ENCODE results near the gene LRCOL1.
A peak's percentile ranks its signal among the peaks of the same experiment; 100 is the strongest.

Gene LRCOL1

GRCh38 chr12:132556216-132556615 lies 54.2 kb downstream of the LRCOL1 start:
- peaks cover 0 to under 1% (median 0%) of the 10 kb centered on the region in 11 experiments; a peak in 3 of 22 replicates for H3K27me3 ChIP-seq
- H3K9me3 ChIP-seq (replicated peaks in 1 of 11), result no peaks in the 10 kb centered on the region
- no peak for TF ChIP-seq Cebpa-rat (IDR thresholded peaks at IDR 0.05)
- peak overlapping the region; percentile 11 to 100 (median 98); a peak in 20 of 22 replicates for H3K4me2 ChIP-seq
- H3K27ac ChIP-seq, result peak overlapping the region in 7 of 11 experiments; percentile 94 to 98 (median 96); a peak in 14 of 22 replicates
- peaks cover 7 to 72% (median 21%) of the 10 kb centered on the region in 11 experiments; a peak in 20 of 22 replicates for H4K20me1 ChIP-seq
- H3K4me3 ChIP-seq, result peak overlapping the region in 1 of 10 experiments; percentile 15; a peak in 1 of 20 replicates
- H3K4me1 ChIP-seq, result peaks cover 39 to 90% (median 84%) of the 10 kb centered on the region in 10 experiments
- peaks cover 0 to 19% (median 4%) of the 10 kb centered on the region in 11 experiments; a peak in 6 of 22 replicates for H3K36me3 ChIP-seq
- H3K9ac ChIP-seq, result peak overlapping the region in 7 of 11 experiments; percentile 40 to 100 (median 98); a peak in 13 of 22 replicates

- peaks cover 0 to 6% (median 0%) of the 10 kb centered on the region in 11 experiments; a peak in 3 of 22 replicates for H3K27me3 ChIP-seq
- H4K20me1 ChIP-seq, result peaks cover 5 to 72% (median 21%) of the 10 kb centered on the region in 11 experiments; a peak in 16 of 22 replicates
- H3K9ac ChIP-seq, result peak overlapping the region in 7 of 11 experiments; percentile 18 to 100 (median 98); a peak in 14 of 22 replicates
- H3K36me3 ChIP-seq, result peaks cover 0 to 19% (median 4%) of the 10 kb centered on the region in 11 experiments; a peak in 6 of 22 replicates
- H3K9me3 ChIP-seq (replicated peaks in 1 of 11), result no peaks in the 10 kb centered on the region
- peak overlapping the region in 7 of 11 experiments; percentile 94 to 98 (median 96); a peak in 15 of 22 replicates for H3K27ac ChIP-seq
- peak overlapping the region in 1 of 10 experiments; percentile 15; a peak in 1 of 20 replicates for H3K4me3 ChIP-seq
- peak overlapping the region; percentile 11 to 100 (median 98); a peak in 20 of 22 replicates for H3K4me2 ChIP-seq
- H3K4me1 ChIP-seq, result peaks cover 34 to 90% (median 89%) of the 10 kb centered on the region in 10 experiments
- no peak for TF ChIP-seq Cebpa-rat (IDR thresholded peaks at IDR 0.05)
Observed at GRCh38 chr12:132555686-132556085, 54.7 kb downstream of the LRCOL1 start.

- peak overlapping the region in 6 of 11 experiments; percentile 18 to 100 (median 98); a peak in 11 of 22 replicates for H3K9ac ChIP-seq
- peak overlapping the region; percentile 37 to 100 (median 98); a peak in 21 of 22 replicates for H3K4me2 ChIP-seq
- TF ChIP-seq Cebpa-rat (IDR thresholded peaks at IDR 0.05), result no peak
- H3K27me3 ChIP-seq, result peaks cover 0 to 10% (median 0%) of the 10 kb centered on the region in 11 experiments; a peak in 3 of 22 replicates
- H3K27ac ChIP-seq, result peak overlapping the region in 8 of 11 experiments; percentile 19 to 98 (median 96); a peak in 14 of 22 replicates
- H3K9me3 ChIP-seq (replicated peaks in 1 of 11), result no peaks in the 10 kb centered on the region
- H3K4me1 ChIP-seq, result peaks cover 31 to 96% (median 92%) of the 10 kb centered on the region in 10 experiments
- H3K36me3 ChIP-seq, result peaks cover 0 to 19% (median 4%) of the 10 kb centered on the region in 11 experiments; a peak in 6 of 22 replicates
- no peak overlapping the region for H3K4me3 ChIP-seq
- H4K20me1 ChIP-seq, result peaks cover 9 to 72% (median 23%) of the 10 kb centered on the region in 11 experiments; a peak in 14 of 22 replicates
Observed at GRCh38 chr12:132554845-132555630, 55.3 kb downstream of the LRCOL1 start.
